ENCODE measurements around the gene SLAMF9. TPM values are rescaled to one million over a fixed set of nuclear protein-coding genes. Genes with fewer than 3 reads are reported as not detected.
A peak's percentile ranks its signal among the peaks of the same experiment; 100 is the strongest.

SLAMF9 gene
- total RNA-seq, 1 experiment from 2014 or later = 0.36 TPM

DNA sequence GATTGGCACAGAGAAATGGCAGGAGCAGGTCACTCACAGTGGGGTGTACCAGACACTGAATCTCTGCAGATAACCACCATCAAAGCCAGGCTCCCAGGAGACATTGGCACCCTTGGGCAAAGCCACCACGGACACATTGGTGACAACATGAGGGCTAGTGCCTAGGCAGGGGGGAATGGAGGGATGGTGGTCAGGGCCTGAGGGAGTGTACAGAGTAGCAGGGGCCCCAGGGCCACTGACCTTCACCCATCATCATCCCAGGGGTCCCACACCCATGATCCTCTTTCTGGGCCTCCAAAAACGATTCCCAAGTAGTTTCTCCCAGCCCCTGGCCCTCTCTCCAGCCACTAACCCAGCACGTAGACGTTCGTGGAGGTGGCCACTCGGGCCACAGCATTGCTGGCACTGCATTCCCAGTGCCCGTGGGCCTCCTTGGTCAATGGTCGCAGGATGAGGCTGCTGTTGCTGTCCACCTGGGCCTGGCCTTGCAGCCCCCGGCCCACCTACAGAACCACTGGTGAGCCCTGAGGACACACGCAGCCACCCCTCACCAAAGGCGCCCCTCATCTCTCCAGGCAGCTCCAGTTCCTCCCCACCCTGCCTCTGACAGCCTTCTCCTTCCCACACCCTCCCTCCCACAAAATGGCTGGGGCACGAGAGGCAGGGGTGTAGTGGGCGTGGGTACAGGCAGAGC lies 22.8 kb downstream of the SLAMF9 start:
- H3K9me3 ChIP-seq = no peaks in the 10 kb centered on the region
- no peaks in the 10 kb centered on the region for H3K27me3 ChIP-seq (replicated peaks; ENCODE audit: control insufficient read depth, insufficient read depth, low read length)
- H3K4me3 Mint-ChIP-seq (ENCODE audit: unreplicated experiment) = no peak overlapping the region
- TF ChIP-seq, protein P1, sequence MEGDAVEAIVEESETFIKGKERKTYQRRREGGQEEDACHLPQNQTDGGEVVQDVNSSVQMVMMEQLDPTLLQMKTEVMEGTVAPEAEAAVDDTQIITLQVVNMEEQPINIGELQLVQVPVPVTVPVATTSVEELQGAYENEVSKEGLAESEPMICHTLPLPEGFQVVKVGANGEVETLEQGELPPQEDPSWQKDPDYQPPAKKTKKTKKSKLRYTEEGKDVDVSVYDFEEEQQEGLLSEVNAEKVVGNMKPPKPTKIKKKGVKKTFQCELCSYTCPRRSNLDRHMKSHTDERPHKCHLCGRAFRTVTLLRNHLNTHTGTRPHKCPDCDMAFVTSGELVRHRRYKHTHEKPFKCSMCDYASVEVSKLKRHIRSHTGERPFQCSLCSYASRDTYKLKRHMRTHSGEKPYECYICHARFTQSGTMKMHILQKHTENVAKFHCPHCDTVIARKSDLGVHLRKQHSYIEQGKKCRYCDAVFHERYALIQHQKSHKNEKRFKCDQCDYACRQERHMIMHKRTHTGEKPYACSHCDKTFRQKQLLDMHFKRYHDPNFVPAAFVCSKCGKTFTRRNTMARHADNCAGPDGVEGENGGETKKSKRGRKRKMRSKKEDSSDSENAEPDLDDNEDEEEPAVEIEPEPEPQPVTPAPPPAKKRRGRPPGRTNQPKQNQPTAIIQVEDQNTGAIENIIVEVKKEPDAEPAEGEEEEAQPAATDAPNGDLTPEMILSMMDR (IDR thresholded peaks at IDR 0.05; ENCODE audit: insufficient read depth in 1 of 2, low read depth in 1 of 2, low read length in 1 of 2, severe bottlenecking in 1 of 2, unreplicated experiment in 1 of 2) = no peak
- no peaks in the 10 kb centered on the region for H3K9me3 Mint-ChIP-seq (ENCODE audit: unreplicated experiment)
- H3K36me3 ChIP-seq (ENCODE audit: control insufficient read depth, insufficient read depth, low read length) = peaks cover 6% of the 10 kb centered on the region
- H3K36me3 Mint-ChIP-seq (ENCODE audit: insufficient read depth, unreplicated experiment) = peaks cover 29% of the 10 kb centered on the region
- peaks cover 24% of the 10 kb centered on the region for H3K4me1 Mint-ChIP-seq (ENCODE audit: low read depth, unreplicated experiment)
- H3K4me1 ChIP-seq = peaks cover 16% of the 10 kb centered on the region
- ChIA-PET CTCF (no interaction called here), POLR2A (interaction anchor here (0.7 kb wide), 1 partner anchor 7 kb away, joined by 3 read pairs; no protein-coding TSS in a partner anchor)
- no peak for DNase-seq
- H3K4me3 ChIP-seq (ENCODE audit: low read depth, low read length) = no peak overlapping the region
- no TSS peak for BruUV-seq (replicated peaks)
- peak overlapping the region; percentile 21 for H3K27ac Mint-ChIP-seq (ENCODE audit: unreplicated experiment)
- no peaks in the 10 kb centered on the region for H3K27me3 Mint-ChIP-seq (ENCODE audit: insufficient read depth, unreplicated experiment)
- intact Hi-C loops (cut with micrococcal nuclease; ENCODE audit: unreplicated experiment) = loop anchor here (10.0 kb wide), 1 partner anchor 154 kb away; the partner anchor contains the start of gene KCNJ9

DNA sequence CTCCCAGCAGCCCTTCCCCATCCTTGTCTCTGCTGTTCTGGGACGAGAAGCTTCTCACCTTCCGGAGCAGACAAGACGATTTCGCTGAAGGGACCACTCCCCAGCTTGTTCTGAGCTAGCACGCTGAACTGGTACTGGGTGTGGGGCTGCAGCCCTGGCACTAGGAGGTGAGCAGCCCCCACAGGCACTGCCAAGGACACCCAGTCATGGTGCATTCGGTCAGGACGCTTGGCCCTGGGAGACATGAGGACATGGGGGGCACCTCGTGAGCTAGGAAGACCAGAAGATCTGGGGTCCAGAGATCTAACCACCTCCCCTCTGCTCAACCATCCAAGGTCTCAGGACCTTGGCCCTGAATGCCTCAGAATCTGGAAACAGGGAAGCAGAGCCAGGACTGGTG lies 23.4 kb downstream of the SLAMF9 start:
- intact Hi-C loops (cut with micrococcal nuclease; ENCODE audit: unreplicated experiment) = loop anchor here (10.0 kb wide), 1 partner anchor 154 kb away; the partner anchor contains the start of gene KCNJ9
- peaks cover 32% of the 10 kb centered on the region for H3K36me3 Mint-ChIP-seq (ENCODE audit: insufficient read depth, unreplicated experiment)
- no peaks in the 10 kb centered on the region for H3K9me3 ChIP-seq
- peak overlapping the region; percentile 21 for H3K27ac Mint-ChIP-seq (ENCODE audit: unreplicated experiment)
- H3K27me3 ChIP-seq (replicated peaks; ENCODE audit: control insufficient read depth, insufficient read depth, low read length) = no peaks in the 10 kb centered on the region
- POLR2A ChIA-PET = interaction anchor here (0.7 kb wide), 1 partner anchor 8 kb away, joined by 3 read pairs; no protein-coding TSS in a partner anchor
- H3K36me3 ChIP-seq (ENCODE audit: control insufficient read depth, insufficient read depth, low read length) = peaks cover 4% of the 10 kb centered on the region
- no peak overlapping the region for H3K4me3 ChIP-seq (ENCODE audit: low read depth, low read length)
- CTCF ChIA-PET = interaction anchor here (1.6 kb wide), 1 partner anchor 78 kb away, joined by 7 read pairs; no protein-coding TSS in a partner anchor
- H3K4me3 Mint-ChIP-seq (ENCODE audit: unreplicated experiment) = no peak overlapping the region
- no peaks in the 10 kb centered on the region for H3K27me3 Mint-ChIP-seq (ENCODE audit: insufficient read depth, unreplicated experiment)
- H3K4me1 ChIP-seq = peaks cover 18% of the 10 kb centered on the region
- BruUV-seq (replicated peaks) = no TSS peak
- no peaks in the 10 kb centered on the region for H3K9me3 Mint-ChIP-seq (ENCODE audit: unreplicated experiment)
- TF ChIP-seq, protein P1 (IDR thresholded peaks at IDR 0.05; ENCODE audit: insufficient read depth in 1 of 2, low read depth in 1 of 2, low read length in 1 of 2, severe bottlenecking in 1 of 2, unreplicated experiment in 1 of 2) = no peak
- H3K4me1 Mint-ChIP-seq (ENCODE audit: low read depth, unreplicated experiment) = peaks cover 27% of the 10 kb centered on the region
- no peak for DNase-seq

DNA sequence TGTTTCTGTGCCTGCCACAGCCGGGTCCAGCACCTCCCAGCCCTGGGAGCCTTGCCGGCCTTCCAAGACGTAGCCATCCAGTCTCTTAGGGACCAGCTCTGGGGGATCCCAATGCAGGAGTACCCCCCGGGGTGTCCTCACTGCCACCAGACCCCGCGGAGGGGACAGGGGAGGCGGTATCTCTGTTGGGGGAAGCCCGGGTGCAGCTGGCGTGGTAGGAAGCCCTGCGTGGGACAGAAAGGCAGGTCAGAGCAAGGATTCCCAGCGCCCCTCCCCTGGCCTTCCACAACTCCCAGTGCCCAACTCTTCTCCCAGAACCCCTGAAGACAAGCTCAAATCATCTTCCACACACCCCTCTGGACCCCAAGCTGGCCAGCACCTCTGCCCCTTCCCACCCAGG lies 23.8 kb downstream of the SLAMF9 start:
- no peak for DNase-seq
- no TSS peak for BruUV-seq (replicated peaks)
- Mint-ChIP-seq H3K4me1 (ENCODE audit: low read depth, unreplicated experiment) (peaks cover 27% of the 10 kb centered on the region), H3K36me3 (ENCODE audit: insufficient read depth, unreplicated experiment) (peaks cover 36% of the 10 kb centered on the region), H3K27ac (ENCODE audit: unreplicated experiment) (no peak overlapping the region), H3K27me3 (ENCODE audit: insufficient read depth, unreplicated experiment) (no peaks in the 10 kb centered on the region), H3K9me3 (ENCODE audit: unreplicated experiment) (no peaks in the 10 kb centered on the region), H3K4me3 (ENCODE audit: unreplicated experiment) (no peak overlapping the region)
- intact Hi-C loops (cut with micrococcal nuclease; ENCODE audit: unreplicated experiment) = loop anchor here (10.0 kb wide), 1 partner anchor 155 kb away; the partner anchor contains the start of gene KCNJ9
- Histone ChIP-seq H3K27me3 (replicated peaks; ENCODE audit: control insufficient read depth, insufficient read depth, low read length) (no peaks in the 10 kb centered on the region), H3K9me3 (no peaks in the 10 kb centered on the region), H3K4me1 (peaks cover 18% of the 10 kb centered on the region), H3K4me3 (ENCODE audit: low read depth, low read length) (no peak overlapping the region), H3K36me3 (ENCODE audit: control insufficient read depth, insufficient read depth, low read length) (peaks cover 4% of the 10 kb centered on the region)
- ChIA-PET CTCF (interaction anchor here (0.6 to 1.6 kb wide), 2 partner anchors 78 to 104 kb away, joined by 3 to 7 read pairs; partner anchors contain the start of gene SLAMF8), POLR2A (interaction anchor here (0.7 kb wide), 1 partner anchor 8 kb away, joined by 3 read pairs; no protein-coding TSS in a partner anchor)
- TF ChIP-seq, protein P1 (IDR thresholded peaks at IDR 0.05; ENCODE audit: insufficient read depth in 1 of 2, low read depth in 1 of 2, low read length in 1 of 2, severe bottlenecking in 1 of 2, unreplicated experiment in 1 of 2) = no peak

Measured in Caco-2 (cell line).